Heart left ventricle (tissue), 13 donors: ENCODE data around the gene PALLD.

Experiments
- POLR2A ChIP-seq, 2 donors: fragments of 450-650 bp; IDR thresholded peaks; one replicate each; pipeline ENCODE4 v1.6.1; 2017; ENCODE audit warnings: antibody characterized with exemption in 2 of 2, mild to moderate bottlenecking in 2 of 2, moderate library complexity in 2 of 2
- TF ChIP-seq, protein P1 (sequence below), 12 donors: fragments of 200-600 bp; sonication (generic) in 4 of 12; IDR thresholded peaks; one replicate each; pipeline versions ENCODE4 v1.5.0 to v1.8.0; 2018 to 2022; ENCODE audit warnings: antibody characterized with exemption in 12 of 12, mild to moderate bottlenecking in 5 of 12
- donor health status: ischemic (EF 13 %, LVEDD 7.1; RV severe dilation, severe dysfunction).
- donor health status: DM: no; HTN: yes; CAD: no.
- donor health status: DM: no; HTN: no; CAD: no.
- donor health status: ischemic (EF 25% LVEDD 6.9; RV normal size, moderate dysfunction).
- donor health status: ischemic (EF 25% LVEDD 5.7; RV mildly dilated, moderate dysfunction).
- donor health status: ischemic (EF 35%, LVEDD 5.7; RV mildly dilated, moderate dysfunction).
- donor health status: nonischemic (EF 11% LVEDD 7.7; RV severe dilation, severe dysfunction).
- donor health status: DM: yes; HTN: yes; CAD: no.
- donor health status: PGD.
- donor health status: ischemic (EF 29% LVEDD 5.4; RV normal size, mild dysfunction).
- donor health status: nonischemic (EF 23%, LVEDD 6.1; RV moderate dilation, normal function).

DNA sequence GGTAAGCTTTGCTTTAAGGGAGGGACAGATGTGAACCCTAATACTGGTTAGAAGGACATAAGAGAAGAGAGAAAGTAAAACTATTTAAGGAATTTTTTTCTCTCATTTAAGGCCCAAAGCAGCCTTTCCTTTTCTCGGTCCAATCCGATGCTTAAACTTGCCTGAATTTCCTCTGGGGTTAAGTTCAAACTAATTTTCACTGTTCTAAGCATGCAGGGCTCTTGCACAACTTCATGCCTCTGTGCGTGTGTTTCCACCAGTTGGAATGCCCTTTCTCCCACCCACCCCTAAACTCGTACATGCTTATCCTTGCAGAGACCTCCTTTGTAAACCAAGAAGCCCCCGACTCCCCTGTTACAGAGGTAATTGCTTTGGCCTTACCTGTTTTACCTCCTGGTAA, 308.5 kb downstream of the PALLD start:
- TF ChIP-seq, protein P1, sequence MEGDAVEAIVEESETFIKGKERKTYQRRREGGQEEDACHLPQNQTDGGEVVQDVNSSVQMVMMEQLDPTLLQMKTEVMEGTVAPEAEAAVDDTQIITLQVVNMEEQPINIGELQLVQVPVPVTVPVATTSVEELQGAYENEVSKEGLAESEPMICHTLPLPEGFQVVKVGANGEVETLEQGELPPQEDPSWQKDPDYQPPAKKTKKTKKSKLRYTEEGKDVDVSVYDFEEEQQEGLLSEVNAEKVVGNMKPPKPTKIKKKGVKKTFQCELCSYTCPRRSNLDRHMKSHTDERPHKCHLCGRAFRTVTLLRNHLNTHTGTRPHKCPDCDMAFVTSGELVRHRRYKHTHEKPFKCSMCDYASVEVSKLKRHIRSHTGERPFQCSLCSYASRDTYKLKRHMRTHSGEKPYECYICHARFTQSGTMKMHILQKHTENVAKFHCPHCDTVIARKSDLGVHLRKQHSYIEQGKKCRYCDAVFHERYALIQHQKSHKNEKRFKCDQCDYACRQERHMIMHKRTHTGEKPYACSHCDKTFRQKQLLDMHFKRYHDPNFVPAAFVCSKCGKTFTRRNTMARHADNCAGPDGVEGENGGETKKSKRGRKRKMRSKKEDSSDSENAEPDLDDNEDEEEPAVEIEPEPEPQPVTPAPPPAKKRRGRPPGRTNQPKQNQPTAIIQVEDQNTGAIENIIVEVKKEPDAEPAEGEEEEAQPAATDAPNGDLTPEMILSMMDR (IDR thresholded peaks at IDR 0.05): no peak
- TF ChIP-seq POLR2A (IDR thresholded peaks at IDR 0.05): no peak
